Left renal pelvis (tissue), 4 donors: ENCODE measurements around the gene ELF5. TPM values are rescaled to one million over a fixed set of nuclear protein-coding genes. Genes with fewer than 3 reads are reported as not detected.

Source experiments
- DNase-seq, 4 donors: peaks; one replicate each; pipeline ENCODE4 v3.0.0-alpha.2; 2013; ENCODE audit warnings: low read depth in 4 of 4, low spot score in 3 of 4
- polyA plus RNA-seq, 4 donors: library from polyadenylated mRNA; unstranded; fragments of 120-200 nt; gene quantifications; one replicate each; pipeline ENCODE4 v1.2.1, GENCODE V29; 2013; ENCODE audit not compliant: insufficient read length in 4 of 4

ELF5 gene
- polyA plus RNA-seq, 4 donors, result 0.89 to 98.1 (median 76.8) TPM

GRCh38 chr11:34523053-34523452 is 9.5 kb upstream of the ELF5 start:
- DNase-seq, result no peak

GRCh38 chr11:34522188-34522587 is 8.6 kb upstream of the ELF5 start:
- DNase-seq, result no peak

- DNase-seq, result no peak
Measured at GRCh38 chr11:34521265-34521664, 7.7 kb upstream of the ELF5 start.

GRCh38 chr11:34519595-34520235 is 6.1 kb upstream of the ELF5 start:
- no peak for DNase-seq

GRCh38 chr11:34516247-34517040 is 2.9 kb upstream of the ELF5 start:
- DNase-seq, result no peak

GRCh38 chr11:34514597-34514996 is 1.0 kb upstream of the ELF5 start:
- no peak for DNase-seq

GRCh38 chr11:34512840-34513681 is 533 bp downstream of the ELF5 start:
- no peak for DNase-seq

- DNase-seq, result no peak
Measured at GRCh38 chr11:34510673-34511072, 2.9 kb downstream of the ELF5 start.

- no peak for DNase-seq
Measured at GRCh38 chr11:34510218-34510617, 3.4 kb downstream of the ELF5 start.

GRCh38 chr11:34509336-34509876 is 4.2 kb downstream of the ELF5 start:
- DNase-seq, result no peak

GRCh38 chr11:34508524-34508923 is 5.1 kb downstream of the ELF5 start:
- DNase-seq, result no peak

- DNase-seq, result no peak
Measured at GRCh38 chr11:34507610-34508009, 6.0 kb downstream of the ELF5 start.

- no peak for DNase-seq
Measured at GRCh38 chr11:34507156-34507555, 6.4 kb downstream of the ELF5 start.

- DNase-seq, result no peak
Measured at GRCh38 chr11:34505874-34506273, 7.7 kb downstream of the ELF5 start.

GRCh38 chr11:34502949-34503348 is 10.6 kb downstream of the ELF5 start:
- no peak for DNase-seq

GRCh38 chr11:34501949-34502348 is 11.6 kb downstream of the ELF5 start:
- no peak for DNase-seq

- no peak for DNase-seq
Measured at GRCh38 chr11:34501500-34501899, 12.1 kb downstream of the ELF5 start.

- DNase-seq, result no peak
Measured at GRCh38 chr11:34499719-34500500, 13.7 kb downstream of the ELF5 start.

- no peak for DNase-seq
Measured at GRCh38 chr11:34495724-34496377, 17.7 kb downstream of the ELF5 start.

- DNase-seq, result no peak
Measured at GRCh38 chr11:34495239-34495723, 18.3 kb downstream of the ELF5 start.
